PC-9 (cell line): Measurements from ENCODE around the gene PDE4D. TPM values are rescaled to one million over a fixed set of nuclear protein-coding genes. Genes with fewer than 3 reads are reported as not detected.

Source experiments
- BruUV-seq: library from RNA; stranded (reverse); fragments of 400-500 nt; replicated peaks from 2 replicates; lab custom pipeline; 2021; lab: Mats Ljungman, UMichigan
- CTCF ChIA-PET: fragments of 300-600 bp; sonication (Branson Sonifier 250); formaldehyde crosslinking; loops from one replicate; lab custom pipeline; 2022; ENCODE audit warnings: antibody characterized with exemption; lab: Charles Lee
- POLR2A ChIA-PET: fragments of 300-600 bp; sonication (Branson Sonifier 250); formaldehyde crosslinking; loops from one replicate; lab custom pipeline; 2022; ENCODE audit warnings: antibody characterized with exemption; ENCODE audit not compliant: unreplicated experiment; lab: Charles Lee
- DNase-seq, 2 experiments: peaks; one replicate each; pipeline versions ENCODE4 v3.0.0 to v3.0.0-alpha.2; 2015 to 2022; ENCODE audit warnings: mixed read lengths in 1 of 2
- H2AFZ ChIP-seq: fragments of 200-600 bp; sonication (generic); 2 replicates; pipeline ENCODE4 v1.8.1; 2017; ENCODE audit warnings: antibody characterized with exemption
- H3F3A ChIP-seq: fragments of 200-600 bp; sonication (generic); 2 replicates; pipeline ENCODE4 v1.8.1; 2017; ENCODE audit warnings: antibody characterized with exemption, mild to moderate bottlenecking, low read depth; ENCODE audit not compliant: insufficient read depth
- H3K27ac ChIP-seq: fragments of 200-600 bp; sonication (generic); 2 replicates; pipeline ENCODE4 v1.6.1; 2016; ENCODE audit warnings: mixed run types
- H3K27me3 ChIP-seq: fragments of 200-600 bp; sonication (generic); 2 replicates; pipeline ENCODE4 v1.6.1; 2016; ENCODE audit warnings: low read depth, mixed run types; ENCODE audit not compliant: insufficient read depth
- H3K36me3 ChIP-seq: fragments of 200-600 bp; sonication (generic); 2 replicates; pipeline ENCODE4 v1.6.1; 2016; ENCODE audit warnings: low read depth, mixed run types
- H3K4me1 ChIP-seq: fragments of 200-600 bp; sonication (generic); replicated peaks from 2 replicates; pipeline ENCODE4 v1.6.1; 2016; ENCODE audit warnings: mixed run types; ENCODE audit not compliant: insufficient read depth
- H3K4me2 ChIP-seq: fragments of 200-600 bp; sonication (generic); 2 replicates; pipeline ENCODE4 v1.6.1; 2017; ENCODE audit warnings: mixed run types
- H3K4me3 ChIP-seq: fragments of 200-600 bp; sonication (generic); 2 replicates; pipeline ENCODE4 v1.6.1; 2016; ENCODE audit warnings: mixed run types
- H3K79me2 ChIP-seq: fragments of 200-600 bp; sonication (generic); 2 replicates; pipeline ENCODE4 v1.6.1; 2017; ENCODE audit warnings: low read depth, mixed run types
- H3K9me2 ChIP-seq: fragments of 200-600 bp; sonication (generic); 2 replicates; pipeline ENCODE4 v1.8.1; 2017; ENCODE audit warnings: mild to moderate bottlenecking; ENCODE audit not compliant: insufficient read depth
- H3K9me3 ChIP-seq: fragments of 200-600 bp; sonication (generic); 2 replicates; pipeline ENCODE4 v1.8.1; 2016; ENCODE audit warnings: low read depth; ENCODE audit not compliant: insufficient read depth
- H4K20me1 ChIP-seq: fragments of 200-600 bp; sonication (generic); 2 replicates; pipeline ENCODE4 v1.8.1; 2017; ENCODE audit not compliant: insufficient read depth
- EZH2 ChIP-seq: fragments of 200-600 bp; sonication (generic); IDR thresholded peaks from 2 replicates; pipeline ENCODE4 v1.8.0; 2017; ENCODE audit warnings: antibody characterized with exemption, low read depth
- intact Hi-C: fragments of 100-400 bp; cut with micrococcal nuclease; formaldehyde crosslinking; loops from one replicate; pipeline ENCODE4 v1.10.0; 2022; ENCODE audit not compliant: unreplicated experiment
- total RNA-seq: library from RNA; stranded (reverse); gene quantifications from 2 replicates; pipeline ENCODE4 v1.2.3, GENCODE V29; 2021
- TF ChIP-seq, protein P1 (sequence below): fragments of 200-600 bp; sonication (generic); conservative IDR thresholded peaks from 2 replicates; pipeline ENCODE4 v1.6.1; 2017; ENCODE audit warnings: mixed run types, antibody characterized with exemption, mild to moderate bottlenecking, moderate library complexity

PDE4D gene
- total RNA-seq, 1 experiment from 2014 or later = 9.8 TPM

DNA sequence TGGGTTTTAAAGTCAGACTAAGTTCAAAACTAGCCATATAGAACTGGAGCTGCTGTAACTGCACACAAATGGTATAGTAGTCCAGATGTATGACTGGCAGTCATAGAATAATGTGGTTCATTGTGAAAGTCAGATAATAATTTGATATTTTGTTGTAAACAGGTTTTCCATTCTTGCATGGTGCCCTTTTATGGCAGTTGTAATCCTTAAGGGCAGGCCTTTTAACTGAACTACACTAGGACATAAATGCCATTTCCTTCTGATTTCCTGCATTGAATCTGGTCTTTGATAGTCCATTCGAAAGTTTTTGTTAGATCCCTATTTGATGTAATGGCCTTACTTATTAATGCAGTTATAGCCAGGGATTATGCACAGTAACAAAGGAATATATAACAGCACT is 632.6 kb downstream of the PDE4D start:
- H3K4me2 ChIP-seq = no peak overlapping the region
- no peaks in the 10 kb centered on the region for H3K36me3 ChIP-seq
- no peaks in the 10 kb centered on the region for H3F3A ChIP-seq
- no peaks in the 10 kb centered on the region for H3K27me3 ChIP-seq
- no peak for DNase-seq
- H2AFZ ChIP-seq = no peak overlapping the region
- H3K9me3 ChIP-seq = no peaks in the 10 kb centered on the region
- no peak overlapping the region for H3K27ac ChIP-seq
- H3K9me2 ChIP-seq = no peaks in the 10 kb centered on the region
- ChIA-PET POLR2A (interaction anchor here (0.7 kb wide), 1 partner anchor 1830 kb away, joined by 3 read pairs; no protein-coding TSS in a partner anchor), CTCF (no interaction called here)
- H3K79me2 ChIP-seq = no peaks in the 10 kb centered on the region
- no peaks in the 10 kb centered on the region for H3K4me1 ChIP-seq
- no TSS peak for BruUV-seq
- intact Hi-C loops = no loop called here
- no peak overlapping the region for H3K4me3 ChIP-seq
- no peaks in the 10 kb centered on the region for H4K20me1 ChIP-seq
- no peak for TF ChIP-seq EZH2
- TF ChIP-seq, protein P1, sequence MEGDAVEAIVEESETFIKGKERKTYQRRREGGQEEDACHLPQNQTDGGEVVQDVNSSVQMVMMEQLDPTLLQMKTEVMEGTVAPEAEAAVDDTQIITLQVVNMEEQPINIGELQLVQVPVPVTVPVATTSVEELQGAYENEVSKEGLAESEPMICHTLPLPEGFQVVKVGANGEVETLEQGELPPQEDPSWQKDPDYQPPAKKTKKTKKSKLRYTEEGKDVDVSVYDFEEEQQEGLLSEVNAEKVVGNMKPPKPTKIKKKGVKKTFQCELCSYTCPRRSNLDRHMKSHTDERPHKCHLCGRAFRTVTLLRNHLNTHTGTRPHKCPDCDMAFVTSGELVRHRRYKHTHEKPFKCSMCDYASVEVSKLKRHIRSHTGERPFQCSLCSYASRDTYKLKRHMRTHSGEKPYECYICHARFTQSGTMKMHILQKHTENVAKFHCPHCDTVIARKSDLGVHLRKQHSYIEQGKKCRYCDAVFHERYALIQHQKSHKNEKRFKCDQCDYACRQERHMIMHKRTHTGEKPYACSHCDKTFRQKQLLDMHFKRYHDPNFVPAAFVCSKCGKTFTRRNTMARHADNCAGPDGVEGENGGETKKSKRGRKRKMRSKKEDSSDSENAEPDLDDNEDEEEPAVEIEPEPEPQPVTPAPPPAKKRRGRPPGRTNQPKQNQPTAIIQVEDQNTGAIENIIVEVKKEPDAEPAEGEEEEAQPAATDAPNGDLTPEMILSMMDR = no peak

DNA sequence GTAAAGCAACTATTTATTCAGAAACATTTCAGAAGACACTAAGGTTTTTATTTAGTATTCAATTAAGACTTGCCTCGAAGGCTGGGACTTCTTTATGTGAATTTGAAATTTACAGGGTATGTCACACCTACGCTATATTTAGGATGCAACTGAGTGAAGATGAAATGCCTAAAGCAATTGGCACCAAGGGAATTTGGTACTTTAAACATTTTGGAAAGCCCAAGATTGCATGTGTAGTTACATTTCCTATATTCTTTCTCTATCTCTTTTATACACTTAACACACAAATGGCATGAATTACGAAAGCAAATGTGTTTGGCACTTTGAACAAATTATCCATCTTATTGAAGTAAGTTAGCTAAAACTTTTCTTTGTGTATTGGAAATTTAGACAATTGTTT is 633.3 kb downstream of the PDE4D start:
- Histone ChIP-seq H3K4me3 (no peak overlapping the region), H4K20me1 (no peaks in the 10 kb centered on the region), H3F3A (no peaks in the 10 kb centered on the region), H3K27ac (no peak overlapping the region), H3K79me2 (no peaks in the 10 kb centered on the region), H2AFZ (no peak overlapping the region), H3K27me3 (no peaks in the 10 kb centered on the region), H3K36me3 (no peaks in the 10 kb centered on the region), H3K9me3 (no peaks in the 10 kb centered on the region), H3K4me1 (no peaks in the 10 kb centered on the region), H3K9me2 (no peaks in the 10 kb centered on the region), H3K4me2 (no peak overlapping the region)
- ChIA-PET POLR2A (no interaction called here), CTCF (interaction anchor here (0.6 kb wide), 1 partner anchor 367 kb away, joined by 3 read pairs; no protein-coding TSS in a partner anchor)
- no peak for DNase-seq
- BruUV-seq = no TSS peak
- intact Hi-C loops = no loop called here
- no peak for TF ChIP-seq EZH2
- TF ChIP-seq, protein P1 = no peak

DNA sequence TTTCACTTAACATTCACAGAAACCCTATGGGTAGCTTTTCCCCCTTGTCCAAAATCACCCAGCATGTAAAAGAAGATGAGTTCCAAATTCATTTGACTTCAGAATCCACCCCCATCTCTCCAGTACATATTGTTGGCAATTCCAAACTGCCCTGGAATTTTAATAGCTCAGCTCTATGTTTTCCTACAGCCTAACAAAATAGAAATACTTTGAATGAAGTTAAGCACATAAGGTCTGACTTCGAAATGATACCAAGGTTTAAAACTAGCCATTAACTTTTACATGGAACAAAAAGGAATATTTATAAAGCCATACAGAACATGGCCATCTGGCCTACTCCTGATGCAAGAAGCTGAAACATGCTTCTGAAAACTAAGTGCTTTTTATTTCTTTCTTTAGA is 634.3 kb downstream of the PDE4D start:
- Histone ChIP-seq H3K4me1 (no peaks in the 10 kb centered on the region), H3K27me3 (no peaks in the 10 kb centered on the region), H3K36me3 (no peaks in the 10 kb centered on the region), H3K4me3 (no peak overlapping the region), H4K20me1 (no peaks in the 10 kb centered on the region), H3K4me2 (no peak overlapping the region), H2AFZ (no peak overlapping the region), H3K27ac (no peak overlapping the region), H3F3A (no peaks in the 10 kb centered on the region), H3K9me2 (no peaks in the 10 kb centered on the region), H3K9me3 (no peaks in the 10 kb centered on the region), H3K79me2 (no peaks in the 10 kb centered on the region)
- no peak for DNase-seq
- BruUV-seq = no TSS peak
- TF ChIP-seq, protein P1 = no peak
- TF ChIP-seq EZH2 = no peak
- ChIA-PET CTCF (no interaction called here), POLR2A (no interaction called here)
- intact Hi-C loops = no loop called here
